B cell (primary cell): ENCODE data around the gene HLA-DMA.

Experiments used
- EZH2 ChIP-seq: IDR thresholded peaks from 2 replicates; pipeline ENCODE4 v1.6.1; 2012; ENCODE audit warnings: borderline replicate concordance, low read depth, mild to moderate bottlenecking, moderate library complexity, low read length; ENCODE audit not compliant: insufficient read depth, poor library complexity, severe bottlenecking
- TF ChIP-seq, protein P1 (sequence below): fragments of 200-600 bp; IDR thresholded peaks from one replicate; pipeline ENCODE4 v1.8.0; 2022; ENCODE audit warnings: antibody characterized with exemption, mild to moderate bottlenecking

DNA sequence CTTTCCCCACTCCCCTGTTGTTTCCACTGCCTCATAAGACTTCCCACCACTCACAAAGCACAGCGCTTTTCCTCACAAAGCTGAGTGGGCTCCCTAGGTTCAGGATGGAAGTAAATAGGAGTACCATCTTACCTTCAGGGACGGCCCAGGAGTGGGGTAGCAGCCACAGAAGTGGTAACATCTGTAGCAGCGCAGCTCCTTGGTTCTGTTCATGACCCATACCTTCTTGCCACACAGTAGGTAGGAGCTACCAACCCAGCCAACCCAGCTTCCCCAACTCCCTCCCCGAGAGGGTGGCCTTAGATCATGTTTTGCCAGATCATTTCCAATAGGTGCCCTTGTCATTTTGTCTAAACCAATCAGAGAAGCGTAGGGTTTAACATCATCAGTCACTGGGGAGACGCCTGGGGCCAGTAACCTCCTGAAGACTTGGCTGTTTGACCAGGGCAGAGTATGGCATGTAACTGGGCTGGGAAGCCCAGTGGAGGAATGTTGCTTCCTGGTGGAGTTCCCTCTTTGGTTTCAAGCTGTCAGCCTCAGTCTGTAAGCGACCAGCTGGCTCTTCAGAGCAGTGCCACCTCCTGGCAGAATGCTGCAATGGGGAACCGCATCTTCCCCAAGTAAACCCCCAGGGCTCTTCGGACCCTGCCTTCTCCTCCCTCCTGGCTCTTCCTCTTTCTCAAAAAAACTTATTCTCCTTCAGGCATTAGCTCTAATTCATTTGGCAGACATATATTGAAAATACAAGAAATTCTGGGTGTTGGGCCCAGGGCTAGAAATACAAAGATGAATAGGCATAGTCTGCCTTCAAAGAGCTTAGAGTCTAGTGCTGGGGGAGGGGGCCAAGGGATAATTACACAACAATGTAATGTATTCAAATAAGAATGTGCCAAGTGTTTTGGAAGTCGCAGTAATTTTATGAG is at the start of gene HLA-DMA:
- TF ChIP-seq, protein P1, sequence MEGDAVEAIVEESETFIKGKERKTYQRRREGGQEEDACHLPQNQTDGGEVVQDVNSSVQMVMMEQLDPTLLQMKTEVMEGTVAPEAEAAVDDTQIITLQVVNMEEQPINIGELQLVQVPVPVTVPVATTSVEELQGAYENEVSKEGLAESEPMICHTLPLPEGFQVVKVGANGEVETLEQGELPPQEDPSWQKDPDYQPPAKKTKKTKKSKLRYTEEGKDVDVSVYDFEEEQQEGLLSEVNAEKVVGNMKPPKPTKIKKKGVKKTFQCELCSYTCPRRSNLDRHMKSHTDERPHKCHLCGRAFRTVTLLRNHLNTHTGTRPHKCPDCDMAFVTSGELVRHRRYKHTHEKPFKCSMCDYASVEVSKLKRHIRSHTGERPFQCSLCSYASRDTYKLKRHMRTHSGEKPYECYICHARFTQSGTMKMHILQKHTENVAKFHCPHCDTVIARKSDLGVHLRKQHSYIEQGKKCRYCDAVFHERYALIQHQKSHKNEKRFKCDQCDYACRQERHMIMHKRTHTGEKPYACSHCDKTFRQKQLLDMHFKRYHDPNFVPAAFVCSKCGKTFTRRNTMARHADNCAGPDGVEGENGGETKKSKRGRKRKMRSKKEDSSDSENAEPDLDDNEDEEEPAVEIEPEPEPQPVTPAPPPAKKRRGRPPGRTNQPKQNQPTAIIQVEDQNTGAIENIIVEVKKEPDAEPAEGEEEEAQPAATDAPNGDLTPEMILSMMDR: peak; percentile 88
- TF ChIP-seq EZH2: no peak
